A549 (cell line): ENCODE measurements around the gene NOXA1.

Experiments used
- MAFK ChIP-seq: fragments of 450-650 bp; IDR thresholded peaks from 2 replicates; pipeline ENCODE4 v1.6.1; 2014; ENCODE audit not compliant: partially characterized antibody
- POLR2A ChIP-seq: IDR thresholded peaks from 2 replicates; pipeline ENCODE4 v1.6.1; 2012; ENCODE audit warnings: mild to moderate bottlenecking, low read length
- TF ChIP-seq, protein P1 (sequence below): fragments of >200 bp; sonication (Bioruptor Twin); formaldehyde crosslinking; IDR thresholded peaks from 3 replicates; pipeline ENCODE4 v1.5.1; 2016
- TF ChIP-seq, protein P2 (sequence below): IDR thresholded peaks from 2 replicates; pipeline ENCODE4 v1.6.1; 2012

DNA sequence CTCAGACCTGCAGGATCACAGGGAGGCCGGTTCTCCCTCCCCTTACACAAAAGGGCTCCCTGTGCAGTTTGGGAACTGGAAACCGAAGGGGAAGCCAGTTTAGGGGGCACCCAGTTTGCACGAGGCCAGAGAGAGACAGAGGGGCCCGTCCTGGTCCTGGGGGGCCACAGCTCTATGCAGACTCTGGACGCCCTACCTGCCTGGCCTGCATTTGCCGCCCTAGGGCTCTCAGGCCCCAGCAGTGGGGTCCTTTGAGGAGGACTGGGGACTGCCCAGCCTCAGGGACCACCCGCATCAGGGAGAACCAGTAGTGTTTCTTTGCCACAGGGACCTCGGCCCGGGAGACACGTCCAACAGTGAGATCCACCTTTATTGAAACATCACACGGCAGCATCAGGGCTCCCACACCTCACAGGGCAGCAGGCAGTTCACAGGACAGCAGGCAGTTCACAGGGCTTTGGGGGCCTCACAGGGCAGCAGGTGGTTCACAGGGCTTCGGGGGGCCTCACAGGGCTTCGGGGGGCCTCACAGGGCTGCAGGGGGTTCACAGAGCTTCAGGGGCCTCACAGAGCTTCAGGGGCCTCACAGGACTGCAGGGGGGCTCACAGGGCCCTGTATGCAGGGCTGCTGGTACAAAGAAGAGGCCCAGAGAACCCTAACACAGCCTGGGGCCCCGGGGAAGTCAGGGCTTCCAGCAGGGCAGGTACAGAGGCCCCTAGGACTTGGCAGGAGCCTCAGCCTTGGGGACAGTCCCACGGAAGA lies 36.6 kb downstream of the NOXA1 start:
- TF ChIP-seq POLR2A (no peak), MAFK (no peak)
- TF ChIP-seq, protein P1, sequence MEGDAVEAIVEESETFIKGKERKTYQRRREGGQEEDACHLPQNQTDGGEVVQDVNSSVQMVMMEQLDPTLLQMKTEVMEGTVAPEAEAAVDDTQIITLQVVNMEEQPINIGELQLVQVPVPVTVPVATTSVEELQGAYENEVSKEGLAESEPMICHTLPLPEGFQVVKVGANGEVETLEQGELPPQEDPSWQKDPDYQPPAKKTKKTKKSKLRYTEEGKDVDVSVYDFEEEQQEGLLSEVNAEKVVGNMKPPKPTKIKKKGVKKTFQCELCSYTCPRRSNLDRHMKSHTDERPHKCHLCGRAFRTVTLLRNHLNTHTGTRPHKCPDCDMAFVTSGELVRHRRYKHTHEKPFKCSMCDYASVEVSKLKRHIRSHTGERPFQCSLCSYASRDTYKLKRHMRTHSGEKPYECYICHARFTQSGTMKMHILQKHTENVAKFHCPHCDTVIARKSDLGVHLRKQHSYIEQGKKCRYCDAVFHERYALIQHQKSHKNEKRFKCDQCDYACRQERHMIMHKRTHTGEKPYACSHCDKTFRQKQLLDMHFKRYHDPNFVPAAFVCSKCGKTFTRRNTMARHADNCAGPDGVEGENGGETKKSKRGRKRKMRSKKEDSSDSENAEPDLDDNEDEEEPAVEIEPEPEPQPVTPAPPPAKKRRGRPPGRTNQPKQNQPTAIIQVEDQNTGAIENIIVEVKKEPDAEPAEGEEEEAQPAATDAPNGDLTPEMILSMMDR, result no peak
- TF ChIP-seq, protein P2, sequence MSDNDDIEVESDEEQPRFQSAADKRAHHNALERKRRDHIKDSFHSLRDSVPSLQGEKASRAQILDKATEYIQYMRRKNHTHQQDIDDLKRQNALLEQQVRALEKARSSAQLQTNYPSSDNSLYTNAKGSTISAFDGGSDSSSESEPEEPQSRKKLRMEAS, result no peak
